ENCODE results near the gene FBXO9. TPM values are rescaled to one million over a fixed set of nuclear protein-coding genes. Genes with fewer than 3 reads are reported as not detected.

Gene FBXO9
- total RNA-seq = 36.9 and 41.6 TPM in 2 replicates

DNA sequence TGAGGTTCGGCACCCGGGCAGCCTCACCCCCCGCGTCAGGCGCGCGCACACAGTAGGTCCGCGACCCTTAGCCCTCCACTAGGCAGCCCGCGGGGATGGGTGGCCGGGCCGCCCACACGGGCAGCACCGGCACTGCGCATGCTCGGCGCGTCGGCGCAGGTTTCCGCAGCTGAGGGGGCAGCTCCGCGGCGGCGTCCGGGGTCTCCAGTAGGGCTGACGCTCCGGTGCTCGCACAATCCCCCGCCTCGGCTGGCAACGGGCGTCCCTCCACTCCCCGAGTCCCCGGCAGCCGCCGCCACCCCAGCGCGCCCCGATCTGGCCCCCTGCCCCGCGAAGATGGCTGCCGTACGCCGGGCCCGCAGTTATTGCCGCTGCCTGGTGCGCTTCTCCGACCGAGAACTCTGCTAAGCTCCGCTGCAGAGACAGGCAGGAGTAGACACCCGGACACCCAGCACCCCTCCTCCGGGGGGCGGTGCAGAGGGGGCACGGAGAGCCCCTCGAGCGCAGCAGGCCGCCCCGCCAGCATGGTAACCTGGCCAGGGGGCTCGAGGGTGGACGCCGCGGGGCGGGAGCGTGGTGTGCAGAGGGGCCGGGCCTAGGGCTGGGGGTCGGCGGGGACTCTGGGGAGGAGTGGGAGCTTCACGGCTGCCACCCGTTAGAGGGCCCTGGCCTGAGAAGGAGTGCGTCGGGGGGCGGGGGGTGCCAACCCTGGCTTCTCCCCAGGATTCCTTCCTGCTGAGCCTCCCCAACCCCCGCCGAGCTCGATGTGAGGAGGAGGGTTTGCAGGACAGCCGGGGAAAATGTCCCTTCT is at the start of gene FBXO9:
Gene FBXO9 (plus strand): TSS at position 139 of the 811 bp plus-strand sequence. CDS start 386 bp downstream, at position 525.
- peak; percentile 75 for DNase-seq

DNA sequence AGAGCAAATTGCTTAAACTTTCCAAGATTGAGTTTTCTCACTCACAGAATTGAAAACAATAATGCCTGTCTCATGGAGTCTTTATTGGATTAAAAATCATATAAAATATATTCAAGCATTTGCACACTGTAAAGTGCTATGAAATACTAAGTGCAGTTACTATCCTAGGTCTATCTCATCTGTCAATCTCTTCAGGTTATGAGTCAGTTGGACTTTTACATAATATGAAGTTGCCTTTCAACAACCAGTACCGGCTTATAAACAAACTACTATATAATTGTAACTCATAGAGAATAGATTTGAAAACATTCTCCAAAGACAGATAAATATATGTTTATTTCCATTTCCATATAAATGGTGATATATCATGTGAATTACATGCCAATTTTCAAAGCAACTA is 49.7 kb upstream of the FBXO9 start:
- no peak for DNase-seq

DNA sequence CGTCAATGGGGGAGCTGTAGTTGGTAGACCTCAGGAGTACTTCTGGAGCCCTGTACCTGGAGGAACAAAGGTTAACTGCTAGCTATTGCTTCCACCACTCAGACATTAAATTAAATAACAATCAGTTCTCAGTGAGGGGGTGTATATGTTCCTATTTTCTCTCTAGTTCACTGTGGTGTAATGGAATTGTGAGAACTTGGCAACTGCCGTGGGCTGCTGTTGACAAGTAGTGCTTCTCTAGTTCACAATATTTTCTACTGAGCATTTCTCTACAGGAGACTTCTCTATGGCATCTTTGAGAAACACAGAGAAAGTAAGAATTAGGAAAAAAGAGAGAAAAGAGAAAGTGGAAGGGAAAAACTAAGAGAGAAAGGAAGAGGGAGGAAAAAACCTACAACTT is 46.8 kb upstream of the FBXO9 start:
- no peak for DNase-seq

DNA sequence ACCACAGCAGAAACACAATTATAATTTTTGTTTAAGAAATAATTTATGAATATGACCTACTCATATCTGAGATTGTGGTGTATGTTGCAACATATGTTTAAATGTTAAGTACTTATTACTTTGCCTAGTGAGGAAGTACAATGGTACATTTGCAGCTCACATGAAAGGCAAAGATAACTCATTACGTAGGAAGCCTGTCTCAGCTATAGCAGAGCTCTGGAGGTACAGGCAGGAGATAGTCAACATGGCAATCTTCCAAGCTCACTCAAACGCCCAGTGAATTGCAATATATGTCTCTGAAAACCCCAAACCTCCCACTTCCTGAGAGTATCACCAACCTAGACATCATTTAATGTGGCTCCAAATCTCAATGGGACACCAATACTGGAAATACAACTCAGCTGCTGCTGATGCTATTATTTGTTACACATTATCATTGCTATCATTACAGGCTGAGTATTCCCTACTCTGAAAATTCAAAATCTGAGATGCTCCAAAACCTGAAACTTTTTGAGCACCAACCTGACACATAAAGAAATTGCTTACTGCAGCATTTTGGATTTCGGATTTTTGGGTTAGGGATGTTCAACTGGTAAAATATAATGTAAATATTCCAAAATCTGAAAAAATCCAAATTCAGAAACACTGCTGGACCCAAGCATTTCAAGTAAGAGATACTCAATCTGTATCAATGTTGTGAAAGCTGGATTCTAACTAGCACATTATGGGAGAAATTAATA is 45.0 kb upstream of the FBXO9 start:
- DNase-seq = no peak

DNA sequence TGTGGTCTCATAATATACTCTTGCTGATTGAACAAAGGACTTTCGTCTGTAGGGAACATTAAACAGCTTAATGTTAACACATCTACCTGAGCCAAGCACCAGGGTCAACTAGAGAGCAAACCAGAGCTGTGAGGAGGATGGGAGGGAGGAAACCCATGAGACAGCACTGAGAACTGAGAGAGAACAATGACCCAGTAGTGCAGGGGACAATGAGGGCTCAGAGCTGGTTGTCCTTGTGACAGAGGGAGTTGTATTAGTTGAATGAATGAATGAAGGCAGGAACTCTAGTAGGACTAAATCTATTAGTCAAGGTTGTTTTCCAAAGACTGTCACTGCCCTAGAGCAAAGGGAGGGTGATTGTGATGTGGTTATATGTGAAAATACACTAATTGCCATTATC is 41.9 kb upstream of the FBXO9 start:
- no peak for DNase-seq

DNA sequence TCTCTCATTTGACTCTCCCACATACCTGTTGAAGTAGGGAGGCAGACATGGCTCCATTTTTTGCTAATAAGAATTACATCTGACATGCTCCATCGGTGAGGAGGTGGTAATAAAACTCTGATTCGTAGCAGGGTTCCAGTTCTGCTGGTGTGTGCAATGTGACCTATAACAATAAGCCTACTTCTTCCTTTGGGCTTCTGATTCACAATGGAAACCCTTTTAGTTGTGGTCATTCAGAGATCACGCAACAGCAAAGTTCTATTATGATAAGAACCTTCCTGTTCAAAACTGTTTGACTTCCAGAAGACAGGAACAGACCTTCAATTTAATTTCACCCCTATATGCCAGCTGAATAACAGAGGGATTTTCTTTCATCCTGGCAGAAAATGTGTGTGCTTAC is 38.7 kb upstream of the FBXO9 start:
- DNase-seq = peak; percentile 18

DNA sequence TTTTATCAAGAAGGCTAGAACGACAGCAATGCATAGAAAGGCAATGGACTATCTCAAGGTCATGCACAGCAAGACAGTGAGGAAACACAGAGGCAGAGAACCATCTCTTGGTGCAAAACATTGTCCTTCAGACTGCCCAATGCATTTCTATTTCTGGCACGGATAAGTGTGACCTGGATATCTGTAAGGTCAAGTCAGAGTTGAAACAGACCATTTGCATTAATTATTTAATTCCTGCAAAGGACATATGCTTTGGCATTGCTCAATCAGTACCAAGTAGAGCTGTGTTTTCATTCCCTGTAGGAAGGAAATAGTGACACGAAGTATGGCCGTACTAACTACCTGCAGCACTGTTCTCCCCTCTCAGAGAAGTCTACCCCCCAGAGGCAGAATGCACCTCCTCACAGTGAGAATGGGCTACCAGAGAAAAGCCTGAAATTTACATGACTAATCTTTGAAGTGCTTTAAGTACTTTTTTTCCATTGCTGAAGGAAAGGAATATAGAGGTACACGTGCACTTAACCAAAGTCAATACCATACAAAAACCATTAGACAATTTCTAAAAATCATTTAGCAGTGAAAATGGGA is 38.0 kb upstream of the FBXO9 start:
- no peak for DNase-seq

DNA sequence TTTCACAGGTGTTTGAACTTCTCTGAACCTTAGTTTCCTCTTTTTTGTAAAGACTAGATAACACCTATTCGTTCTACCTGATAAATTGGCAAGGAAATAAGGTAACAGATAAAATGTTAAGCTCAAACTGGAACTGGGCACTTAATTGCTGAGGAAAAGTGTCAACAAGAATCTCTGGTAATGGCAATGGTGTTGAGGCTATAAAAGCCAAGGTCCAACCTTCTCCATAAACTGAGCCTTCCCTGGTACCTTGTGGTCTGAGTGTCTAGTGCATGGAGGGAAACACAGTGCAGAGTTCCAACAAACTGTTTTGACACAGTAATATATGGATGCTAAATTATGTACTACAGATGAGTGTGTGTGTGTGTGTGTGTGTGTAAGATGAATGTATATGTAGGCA is 36.7 kb upstream of the FBXO9 start:
- DNase-seq = no peak

DNA sequence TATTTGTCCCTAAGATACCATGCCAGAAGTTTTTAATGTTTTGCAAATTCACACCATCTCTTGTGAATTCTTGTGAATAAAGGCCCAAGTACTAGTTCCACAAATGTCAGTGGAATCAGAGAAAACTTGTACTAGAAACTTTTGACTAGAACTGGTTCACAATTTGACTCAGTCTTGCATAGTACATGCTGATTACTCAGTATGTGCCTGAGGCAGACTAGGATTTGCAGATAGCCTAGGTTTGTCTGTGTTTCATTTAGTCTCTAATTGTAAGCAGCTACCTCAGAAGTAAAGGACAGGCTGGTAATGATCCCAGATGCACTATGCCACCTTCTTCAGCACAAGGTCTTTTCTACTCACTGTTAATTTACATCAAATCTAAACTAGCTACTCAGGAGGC is 35.9 kb upstream of the FBXO9 start:
- DNase-seq = no peak

DNA sequence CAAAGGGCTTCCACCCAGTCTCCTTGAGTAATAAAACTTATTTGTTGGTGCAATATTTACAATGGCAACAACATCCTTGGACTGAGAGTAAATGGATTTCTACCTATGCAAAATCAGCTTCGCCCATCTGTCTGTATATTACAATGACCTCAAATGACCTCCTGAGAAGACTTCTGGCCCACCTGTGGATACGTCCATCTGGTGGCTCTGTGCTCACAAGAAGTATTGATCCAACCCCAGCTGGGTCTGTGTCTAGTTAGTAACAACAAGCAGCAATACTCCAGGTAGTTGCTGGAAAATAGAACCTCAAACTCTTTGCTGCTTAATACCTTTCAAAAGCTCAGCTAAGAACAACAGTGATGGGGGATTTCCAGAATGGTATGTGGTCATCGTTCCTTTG is 35.4 kb upstream of the FBXO9 start:
- no peak for DNase-seq

DNA sequence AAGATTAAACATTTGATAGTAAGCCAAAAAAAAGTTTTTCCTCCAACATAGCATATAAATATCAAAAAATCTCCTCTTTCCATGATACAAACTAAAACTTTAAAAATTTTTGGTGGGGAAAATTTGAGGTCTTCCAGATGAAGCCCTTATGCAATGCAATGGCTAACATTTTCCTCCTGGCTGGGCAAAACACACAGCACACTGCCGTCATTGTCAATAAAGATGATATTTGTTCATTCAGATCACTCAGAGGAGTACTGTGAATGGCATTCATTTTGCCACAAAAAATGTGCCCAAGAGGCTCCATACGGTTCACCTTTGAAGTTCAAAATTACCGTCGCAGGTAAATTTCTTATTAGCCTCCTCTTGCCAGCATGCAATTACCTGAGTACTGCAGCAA is 33.9 kb upstream of the FBXO9 start:
- no peak for DNase-seq

DNA sequence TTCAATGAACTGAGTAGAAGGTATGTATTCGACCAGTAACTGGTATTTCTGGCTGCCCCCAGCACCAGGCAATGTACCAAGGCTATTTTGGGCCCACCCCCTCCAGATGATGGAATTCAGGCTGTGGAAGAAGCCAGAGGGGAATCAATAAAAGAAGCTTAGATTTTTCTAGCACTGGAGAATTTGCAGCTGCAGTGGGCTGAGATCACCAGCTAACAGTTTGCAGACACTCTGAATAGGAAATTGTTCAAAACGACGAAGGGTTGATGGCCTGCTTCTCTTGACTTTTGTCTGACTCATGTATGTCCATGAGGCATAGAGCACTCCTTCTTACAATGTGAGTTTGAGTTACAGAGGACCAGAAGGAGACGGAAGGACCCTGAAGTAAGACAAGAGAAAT is 32.4 kb upstream of the FBXO9 start:
- peak; percentile 48 for DNase-seq

DNA sequence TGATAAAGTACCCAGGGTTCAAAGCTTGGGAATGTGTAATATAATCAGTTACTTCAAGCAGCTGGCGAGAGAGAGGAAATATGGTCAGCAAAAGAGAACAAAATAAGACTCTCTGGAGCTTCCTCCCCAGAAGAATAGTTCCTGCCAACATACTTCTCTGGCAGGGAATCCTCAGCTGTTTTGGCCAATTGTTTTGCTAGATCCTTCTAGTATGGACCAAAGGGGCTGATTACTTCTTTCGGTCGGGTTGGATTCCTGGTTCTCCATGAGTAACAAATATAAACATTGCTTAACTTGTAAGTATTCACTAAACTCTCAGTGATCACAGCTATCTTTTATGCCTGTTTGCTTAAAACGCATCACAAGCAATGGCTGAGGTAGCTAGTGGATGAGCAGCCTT is 31.4 kb upstream of the FBXO9 start:
- peak; percentile 60 for DNase-seq

DNA sequence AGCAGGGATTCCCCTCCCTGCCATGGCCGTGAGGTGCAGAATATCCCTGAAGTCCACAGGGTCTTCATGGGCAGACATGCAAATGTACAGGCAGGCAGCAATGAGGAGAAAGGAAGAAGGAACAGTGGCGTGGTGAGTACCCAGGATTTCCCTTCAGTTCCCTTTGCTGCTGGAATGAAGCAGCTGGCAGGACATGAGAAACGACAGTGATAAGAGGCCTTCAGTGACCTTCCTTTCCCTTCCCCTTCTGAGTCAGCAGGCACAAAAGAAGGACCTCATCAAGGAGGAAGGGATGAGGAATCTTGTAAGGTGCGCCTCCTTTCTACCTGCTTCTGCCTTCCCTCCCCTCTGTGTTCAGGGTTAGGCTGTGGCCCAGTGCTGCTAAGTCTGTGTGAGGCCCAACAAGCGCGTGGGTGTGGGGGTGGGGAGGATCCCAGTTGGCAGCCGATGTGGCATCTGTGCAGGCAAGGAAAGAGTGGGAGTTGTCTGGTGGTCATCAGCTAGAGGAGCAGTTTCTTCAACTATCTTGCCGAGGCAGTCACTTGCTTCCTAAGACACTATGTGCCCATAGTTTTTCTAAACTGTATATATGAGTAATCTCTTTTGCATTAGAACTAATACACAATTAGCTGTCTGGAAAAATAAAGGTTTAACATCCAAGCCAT is 29.5 kb upstream of the FBXO9 start:
- peak; percentile 48 for DNase-seq

DNA sequence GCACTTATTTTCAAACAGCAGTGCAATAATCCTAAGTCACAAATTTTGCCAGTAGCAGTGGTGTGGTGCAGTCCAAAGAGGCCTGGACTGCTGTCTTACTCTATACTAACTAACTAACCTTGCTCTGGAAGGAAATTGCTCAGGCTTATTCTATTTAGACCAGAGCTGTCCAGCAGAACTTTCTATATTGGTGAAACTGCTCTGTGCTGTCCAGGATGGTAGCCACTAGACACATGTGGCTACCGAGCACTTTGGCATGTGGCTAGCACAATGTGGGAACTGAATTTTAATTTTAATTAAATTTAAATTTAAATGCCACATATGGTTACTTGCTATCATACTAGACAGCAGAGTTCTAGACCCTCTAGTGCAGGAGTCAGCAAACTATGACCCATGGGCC is 27.1 kb upstream of the FBXO9 start:
- DNase-seq = no peak

DNA sequence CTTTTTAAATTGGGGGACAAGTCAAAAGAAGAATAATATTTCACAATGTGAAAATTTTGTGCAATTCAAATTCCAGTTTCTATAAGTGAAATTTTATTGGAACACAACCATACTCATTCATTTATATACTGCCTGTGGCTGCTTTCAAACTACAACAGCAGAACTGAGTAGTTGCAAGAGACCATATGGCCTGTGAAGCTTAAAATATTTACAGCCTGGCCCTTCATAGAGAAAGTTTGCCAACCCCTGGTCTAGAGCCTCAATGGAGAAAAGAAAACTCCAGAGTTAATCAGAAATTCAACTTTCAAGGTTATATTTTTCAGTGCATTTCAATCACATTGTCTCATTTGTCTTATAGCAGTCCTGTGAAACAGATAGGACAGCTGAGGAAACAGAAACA is 26.6 kb upstream of the FBXO9 start:
- no peak for DNase-seq

DNA sequence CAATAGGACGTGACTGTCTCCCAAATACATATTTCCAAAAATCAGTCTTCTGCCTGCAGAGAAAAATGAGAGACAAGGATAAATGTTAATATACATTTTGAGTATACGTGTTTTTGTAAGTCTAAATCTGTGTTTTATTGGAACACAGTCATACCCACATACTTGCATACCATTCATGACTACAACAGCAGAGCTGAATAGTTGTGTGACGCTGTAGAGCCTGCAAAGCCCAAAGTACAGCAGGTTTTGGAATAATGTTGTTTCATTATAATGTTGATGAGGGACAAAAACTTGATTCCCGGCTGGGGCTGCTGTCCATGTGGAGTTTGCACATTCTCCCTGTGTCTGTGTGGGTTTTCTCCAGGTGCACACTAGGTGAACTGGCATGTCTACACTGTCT is 23.8 kb upstream of the FBXO9 start:
- no peak for DNase-seq

DNA sequence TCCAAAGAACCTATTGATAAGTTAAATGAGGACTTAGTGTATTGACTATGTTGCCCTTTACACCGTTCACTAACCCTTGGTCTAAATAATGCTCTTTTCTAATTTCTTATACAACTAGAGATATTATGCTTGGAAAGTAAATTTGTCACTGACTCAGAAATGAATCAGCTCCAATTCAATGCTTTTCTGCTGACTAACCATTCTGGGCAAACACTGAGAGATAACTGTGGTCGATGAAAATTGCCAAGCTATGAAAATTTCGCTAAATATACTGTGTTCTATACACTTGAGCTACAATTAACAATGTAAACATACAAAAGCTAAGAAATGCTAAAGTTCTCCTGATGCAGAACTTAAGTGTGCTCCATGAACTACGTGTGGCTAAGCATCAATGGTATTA is 23.1 kb upstream of the FBXO9 start:
- peak; percentile 48 for DNase-seq

DNA sequence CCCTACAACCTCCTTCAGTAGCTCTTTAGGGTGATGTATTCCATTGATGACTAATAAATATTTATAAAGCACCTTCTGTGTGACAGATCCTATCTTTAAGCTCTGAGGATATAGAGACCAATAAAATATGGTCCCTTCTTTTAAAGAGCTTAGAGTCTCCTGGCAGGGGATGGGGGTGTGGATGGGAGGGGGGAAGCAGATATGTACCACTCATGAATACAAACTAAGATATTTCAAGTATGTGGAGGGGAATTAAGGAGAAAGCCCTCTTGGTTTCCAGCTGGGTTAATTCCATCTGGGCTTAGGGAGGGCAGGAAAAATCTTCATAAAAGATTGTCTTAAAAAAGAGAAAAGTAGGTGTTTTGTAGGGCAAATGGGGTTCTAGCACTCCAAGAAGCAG is 21.6 kb upstream of the FBXO9 start:
- no peak for DNase-seq

DNA sequence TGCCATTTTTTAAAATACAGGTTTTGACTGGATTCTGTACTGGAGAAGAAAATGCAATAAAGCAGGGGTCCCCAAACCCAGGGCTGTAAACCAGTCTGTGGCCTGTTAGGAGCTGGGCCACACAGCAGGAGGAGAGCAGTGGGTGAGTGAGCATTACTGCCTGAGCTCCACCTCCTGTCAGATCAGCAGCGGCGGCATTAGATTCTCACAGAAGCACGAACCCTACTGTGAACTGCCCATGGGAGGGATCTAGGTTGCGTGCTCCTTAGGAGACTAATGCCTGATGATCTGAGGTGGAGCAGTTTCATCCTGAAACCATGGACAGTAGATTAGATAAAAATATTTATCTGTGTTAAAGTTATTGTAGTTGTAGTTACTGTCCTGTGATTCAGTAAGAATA is 21.1 kb upstream of the FBXO9 start:
- DNase-seq = no peak

DNA sequence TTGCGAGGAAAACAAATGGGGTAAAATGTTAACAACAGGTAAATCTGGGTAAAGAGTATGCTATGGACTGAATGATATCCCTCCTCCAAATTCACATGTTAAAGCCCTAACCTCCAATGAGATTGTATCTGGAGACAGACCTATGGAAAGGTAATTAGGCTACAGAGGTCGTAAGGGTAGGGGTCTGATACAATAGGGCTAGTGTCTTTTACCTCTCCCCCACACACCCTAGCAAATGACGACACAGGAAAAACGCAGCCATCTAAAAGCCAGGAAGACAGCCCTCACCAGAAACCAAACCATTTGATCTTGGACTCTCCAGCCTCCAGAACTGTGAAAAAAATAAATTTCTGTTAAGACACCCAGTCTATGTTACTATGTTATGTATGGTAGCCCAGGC is 20.6 kb upstream of the FBXO9 start:
- no peak for DNase-seq

DNA sequence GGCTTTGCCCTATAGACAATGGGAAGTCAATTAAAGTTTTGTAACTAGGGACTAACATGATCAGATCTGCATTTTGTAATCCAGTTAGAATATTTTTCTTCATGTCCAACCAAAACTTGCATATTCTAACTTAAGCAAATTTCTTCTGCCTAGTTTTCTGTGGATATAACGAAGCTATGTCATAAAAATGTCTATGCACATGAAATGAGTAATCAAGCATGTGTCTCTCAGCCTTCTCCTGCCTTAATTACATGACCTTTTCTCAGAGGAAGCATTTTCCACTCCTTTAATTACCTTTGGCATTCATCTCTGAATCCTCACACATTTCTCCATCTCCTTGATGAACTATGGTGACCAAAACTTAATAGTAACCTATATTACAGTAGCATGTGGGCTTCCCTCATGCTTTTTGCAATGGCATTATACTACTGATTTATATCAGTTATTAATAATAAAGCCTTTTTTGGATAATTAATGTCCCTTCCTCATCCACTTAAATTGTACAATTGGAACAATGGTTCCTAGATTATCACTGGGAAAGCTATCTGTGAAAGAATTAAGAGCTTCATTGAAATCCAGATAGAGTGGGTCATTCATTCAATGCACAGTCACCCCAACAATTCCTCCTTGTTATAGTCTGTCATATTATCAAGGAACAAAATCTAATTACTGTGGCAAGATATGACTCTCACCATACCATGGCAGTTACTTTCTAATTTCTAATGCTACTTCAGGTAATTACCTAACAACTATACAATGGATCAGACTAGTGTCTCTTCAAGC is 19.1 kb upstream of the FBXO9 start:
- no peak for DNase-seq
